Uterus (tissue), 4 donors: Measurements from ENCODE around the gene TNFRSF14. TPM values are rescaled to one million over a fixed set of nuclear protein-coding genes. Genes with fewer than 3 reads are reported as not detected.

Source experiments
- DNase-seq, 2 donors: peaks; one replicate each; pipeline ENCODE4 v3.0.0-alpha.2; 2019 to 2020
- H3K27ac ChIP-seq, 2 donors: fragments of 200-600 bp; sonication (generic); 1 replicate in 1 of 2; 2 replicates in 1 of 2; pipeline ENCODE4 v1.5.1; 2016 to 2018
- H3K27me3 ChIP-seq, 2 donors: fragments of 200-600 bp; sonication (generic); one replicate each; pipeline ENCODE4 v1.5.1; 2018 to 2019; ENCODE audit warnings: control low read depth in 1 of 2
- H3K36me3 ChIP-seq, 2 donors: fragments of 200-600 bp; sonication (generic); one replicate each; pipeline ENCODE4 v1.5.1; 2019; ENCODE audit warnings: control low read depth in 1 of 2
- H3K4me1 ChIP-seq, 2 donors: fragments of 200-600 bp; sonication (generic); one replicate each; pipeline ENCODE4 v1.5.1; 2018 to 2019; ENCODE audit warnings: control low read depth in 1 of 2
- H3K4me3 ChIP-seq, 2 donors: fragments of 200-600 bp; sonication (generic); 1 replicate in 1 of 2; 2 replicates in 1 of 2; pipeline ENCODE4 v1.5.1; 2018 to 2019; ENCODE audit warnings: mild to moderate bottlenecking in 1 of 2
- H3K9me3 ChIP-seq, 2 donors: fragments of 200-600 bp; sonication (generic); one replicate each; pipeline ENCODE4 v1.5.1; 2019; ENCODE audit warnings: control low read depth in 1 of 2
- POLR2A ChIP-seq, 2 donors: fragments of 450-650 bp; IDR thresholded peaks; one replicate each; pipeline ENCODE4 v1.6.1; 2016; ENCODE audit warnings: antibody characterized with exemption in 2 of 2, mild to moderate bottlenecking in 1 of 2, moderate library complexity in 1 of 2
- intact Hi-C: fragments of 100-400 bp; cut with DNase I; formaldehyde crosslinking; loops from one replicate; pipeline ENCODE4 v1.15.1; 2023; ENCODE audit warnings: low total_unique reads
- total RNA-seq, 4 donors: library from RNA; depleted of rRNA in 3 of 4; stranded (reverse); fragments of >200 nt in 3 of 4; gene quantifications; one replicate each; pipeline versions ENCODE4 v1.1.0 to v1.2.4, GENCODE V29; 2014 to 2023
- TF ChIP-seq, protein P1 (sequence below), 4 experiments: fragments of 200-600 bp in 2 of 4; fragments of 450-650 bp in 2 of 4; sonication (generic) in 2 of 4; IDR thresholded peaks; one replicate each; pipeline ENCODE4 v1.5.1; 2016 to 2019; ENCODE audit warnings: antibody characterized with exemption in 4 of 4, mild to moderate bottlenecking in 2 of 4, moderate library complexity in 1 of 4
- donor health status: DM: yes; HTN: yes; CAD: no.

TNFRSF14 gene
- total RNA-seq, 4 donors from 2014 or later, result 17.5 to 102 (median 47.7) TPM

DNA sequence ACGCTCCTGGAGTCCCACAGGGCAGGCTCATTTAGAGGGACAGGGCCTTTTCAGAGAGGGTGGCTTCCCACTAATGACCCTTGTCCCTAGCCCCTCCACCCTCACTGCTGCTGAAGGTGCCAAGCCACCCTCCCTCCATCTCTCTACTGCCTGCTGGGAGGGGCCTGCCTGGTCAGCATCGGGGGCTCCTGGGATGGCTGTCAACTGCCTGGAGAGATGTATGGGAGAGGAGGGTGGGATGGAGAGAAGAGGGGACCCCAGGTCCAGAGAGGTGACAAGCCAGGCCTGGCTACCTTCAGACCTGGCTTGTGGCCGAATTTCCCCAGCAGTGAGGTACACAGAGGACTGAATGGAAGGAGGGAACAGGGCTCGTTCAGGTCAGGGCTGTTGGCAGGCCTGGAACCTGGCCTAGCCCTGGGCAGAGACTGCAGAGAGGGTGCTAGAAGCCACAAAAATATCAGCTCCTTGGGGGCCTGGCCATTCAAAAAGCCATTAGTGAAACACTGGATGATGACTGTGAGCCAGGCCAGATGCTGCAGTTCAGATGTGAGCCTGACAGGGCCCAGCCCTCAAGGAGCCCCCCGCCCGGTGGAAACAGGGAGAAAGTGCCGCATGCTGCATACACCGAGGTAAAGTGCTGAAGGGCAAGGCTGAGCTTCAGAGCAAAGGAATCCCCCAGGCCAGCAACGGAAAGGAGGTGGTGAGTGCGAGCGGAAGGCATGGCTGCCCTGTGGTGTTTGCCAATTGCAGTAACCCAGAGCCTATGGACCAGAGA, 56.6 kb downstream of the TNFRSF14 start:
- intact Hi-C loops, result no loop called here
- Histone ChIP-seq H3K4me1 (no peaks in the 10 kb centered on the region), H3K36me3 (no peaks in the 10 kb centered on the region), H3K4me3 (no peak overlapping the region), H3K9me3 (peaks cover 0 to 3% of the 10 kb centered on the region in 2 donors), H3K27ac (no peak overlapping the region), H3K27me3 (no peaks in the 10 kb centered on the region)
- DNase-seq, result no peak
- TF ChIP-seq, protein P1, sequence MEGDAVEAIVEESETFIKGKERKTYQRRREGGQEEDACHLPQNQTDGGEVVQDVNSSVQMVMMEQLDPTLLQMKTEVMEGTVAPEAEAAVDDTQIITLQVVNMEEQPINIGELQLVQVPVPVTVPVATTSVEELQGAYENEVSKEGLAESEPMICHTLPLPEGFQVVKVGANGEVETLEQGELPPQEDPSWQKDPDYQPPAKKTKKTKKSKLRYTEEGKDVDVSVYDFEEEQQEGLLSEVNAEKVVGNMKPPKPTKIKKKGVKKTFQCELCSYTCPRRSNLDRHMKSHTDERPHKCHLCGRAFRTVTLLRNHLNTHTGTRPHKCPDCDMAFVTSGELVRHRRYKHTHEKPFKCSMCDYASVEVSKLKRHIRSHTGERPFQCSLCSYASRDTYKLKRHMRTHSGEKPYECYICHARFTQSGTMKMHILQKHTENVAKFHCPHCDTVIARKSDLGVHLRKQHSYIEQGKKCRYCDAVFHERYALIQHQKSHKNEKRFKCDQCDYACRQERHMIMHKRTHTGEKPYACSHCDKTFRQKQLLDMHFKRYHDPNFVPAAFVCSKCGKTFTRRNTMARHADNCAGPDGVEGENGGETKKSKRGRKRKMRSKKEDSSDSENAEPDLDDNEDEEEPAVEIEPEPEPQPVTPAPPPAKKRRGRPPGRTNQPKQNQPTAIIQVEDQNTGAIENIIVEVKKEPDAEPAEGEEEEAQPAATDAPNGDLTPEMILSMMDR (IDR thresholded peaks at IDR 0.05), result no peak
- TF ChIP-seq POLR2A (IDR thresholded peaks at IDR 0.05), result no peak

Other genes starting within 250 kb of the TNFRSF14 start
- 10 to 100 TPM in 2 of 4 donors, 1 to 10 TPM in 1, under 1 TPM in 1; 0.59 to 20.0 (median 9.5) TPM for gene MORN1, start 164.8 kb upstream of the TNFRSF14 start, total RNA-seq
- 100 to 1,000 TPM in 1 of 4 donors, 10 to 100 TPM in 3; 34.1 to 105 (median 57.3) TPM for gene RER1, start 164.5 kb upstream of the TNFRSF14 start, total RNA-seq
- gene PEX10, start 143.8 kb upstream of the TNFRSF14 start, total RNA-seq, result 10 to 100 TPM in 3 of 4 donors, under 1 TPM in 1; 0.77 to 23.6 (median 13.2) TPM
- gene PLCH2, start 80.1 kb upstream of the TNFRSF14 start, total RNA-seq, result 1 to 10 TPM in 1 of 4 donors, under 1 TPM in 1, not detected in 2; 0.21 to 3.0 TPM
- gene PANK4, start 29.8 kb upstream of the TNFRSF14 start, total RNA-seq, result 10 to 100 TPM; 29.2 to 43.9 (median 33.6) TPM
- 1 to 10 TPM in 2 of 4 donors, under 1 TPM in 1, not detected in 1; 0.34 to 2.8 (median 1.8) TPM for gene HES5, start 26.1 kb upstream of the TNFRSF14 start, total RNA-seq
- gene PRXL2B, start 30.4 kb downstream of the TNFRSF14 start, total RNA-seq, result 10 to 100 TPM in 2 of 4 donors, 1 to 10 TPM in 1, under 1 TPM in 1; 0.51 to 20.5 (median 13.2) TPM
- 1 to 10 TPM in 2 of 4 donors, not detected in 2; 2.6 to 4.8 TPM for gene MMEL1, start 76.6 kb downstream of the TNFRSF14 start, total RNA-seq
- gene TTC34, start 245.3 kb downstream of the TNFRSF14 start, total RNA-seq, result 1 to 10 TPM in 1 of 4 donors, under 1 TPM in 3; 0.29 to 2.9 (median 0.43) TPM